Measurements from ENCODE around the gene PRR29. TPM values are rescaled to one million over a fixed set of nuclear protein-coding genes. Genes with fewer than 3 reads are reported as not detected.
A peak's percentile ranks its signal among the peaks of the same experiment; 100 is the strongest.
"Not testable (repeated sequence)": the region's sequence is repeated elsewhere in the genome, so short reads cannot be mapped to it uniquely, and the experiment has no call there.

Gene PRR29
- total RNA-seq, 2 donors from 2014 or later = 2.9 to 3.2 TPM

- peaks cover 78% of the 10 kb centered on the region for H3K36me3 Mint-ChIP-seq (ENCODE audit: low read depth)
These were observed 9.7 kb downstream of the PRR29 start for GRCh38 chr17:64007838-64008282.

GRCh38 chr17:64008346-64008745 lies 10.2 kb downstream of the PRR29 start:
- no peaks in the 10 kb centered on the region for H3K27me3 Mint-ChIP-seq
- H3K36me3 Mint-ChIP-seq (ENCODE audit: low read depth) = peaks cover 78% of the 10 kb centered on the region
- ATAC-seq (replicated peaks) = no peak
- H3K9me3 Mint-ChIP-seq = no peaks in the 10 kb centered on the region
- peaks cover 19% of the 10 kb centered on the region for H3K4me1 Mint-ChIP-seq
- peak overlapping the region; percentile 84 for H3K27ac Mint-ChIP-seq
- H3K4me3 Mint-ChIP-seq = no peak overlapping the region

More at GRCh38 chr17:64007838-64008282, 9.7 kb downstream of the PRR29 start:
- ATAC-seq (replicated peaks) = no peak
- Mint-ChIP-seq H3K27ac (peak overlapping the region; percentile 84), H3K4me3 (no peak overlapping the region), H3K9me3 (no peaks in the 10 kb centered on the region), H3K27me3 (no peaks in the 10 kb centered on the region), H3K4me1 (peaks cover 19% of the 10 kb centered on the region)

GRCh38 chr17:64008830-64009229 lies 10.7 kb downstream of the PRR29 start:
- no peak overlapping the region for H3K4me3 Mint-ChIP-seq
- H3K4me1 Mint-ChIP-seq = peaks cover 19% of the 10 kb centered on the region
- peak overlapping the region; percentile 84 for H3K27ac Mint-ChIP-seq
- H3K27me3 Mint-ChIP-seq = no peaks in the 10 kb centered on the region
- ATAC-seq (replicated peaks) = no peak
- H3K36me3 Mint-ChIP-seq (ENCODE audit: low read depth) = peaks cover 75% of the 10 kb centered on the region
- no peaks in the 10 kb centered on the region for H3K9me3 Mint-ChIP-seq

GRCh38 chr17:64009571-64010402 lies 11.6 kb downstream of the PRR29 start:
- peak; percentile 46 for ATAC-seq (replicated peaks)
- Mint-ChIP-seq H3K9me3 (no peaks in the 10 kb centered on the region), H3K4me3 (peak overlapping the region; percentile 49), H3K27ac (peak overlapping the region; percentile 84), H3K27me3 (no peaks in the 10 kb centered on the region), H3K36me3 (ENCODE audit: low read depth) (peaks cover 74% of the 10 kb centered on the region), H3K4me1 (peaks cover 29% of the 10 kb centered on the region)

GRCh38 chr17:64015447-64015846 lies 17.3 kb downstream of the PRR29 start:
- Mint-ChIP-seq H3K27me3 (no peaks in the 10 kb centered on the region), H3K4me3 (peak overlapping the region; percentile 98), H3K9me3 (no peaks in the 10 kb centered on the region), H3K27ac (peak overlapping the region; percentile 98), H3K4me1 (peaks cover 24% of the 10 kb centered on the region), H3K36me3 (ENCODE audit: low read depth) (peaks cover 77% of the 10 kb centered on the region)
- no peak for ATAC-seq (replicated peaks)

- Mint-ChIP-seq H3K27me3 (no peaks in the 10 kb centered on the region), H3K9me3 (no peaks in the 10 kb centered on the region), H3K4me3 (peak overlapping the region; percentile 98), H3K36me3 (ENCODE audit: low read depth) (peaks cover 71% of the 10 kb centered on the region), H3K27ac (peak overlapping the region; percentile 98), H3K4me1 (peaks cover 24% of the 10 kb centered on the region)
- ATAC-seq (replicated peaks) = no peak
These were observed 18.2 kb downstream of the PRR29 start for GRCh38 chr17:64016231-64016784.

GRCh38 chr17:64016974-64017373 lies 18.8 kb downstream of the PRR29 start:
- ATAC-seq (replicated peaks) = no peak

GRCh38 chr17:64017381-64017980 lies 19.3 kb downstream of the PRR29 start:
- peak overlapping the region; percentile 98 for H3K27ac Mint-ChIP-seq
- H3K4me3 Mint-ChIP-seq = peak overlapping the region; percentile 98
- H3K9me3 Mint-ChIP-seq = no peaks in the 10 kb centered on the region
- ATAC-seq (replicated peaks) = no peak
- no peaks in the 10 kb centered on the region for H3K27me3 Mint-ChIP-seq
- H3K4me1 Mint-ChIP-seq = peaks cover 29% of the 10 kb centered on the region
- H3K36me3 Mint-ChIP-seq (ENCODE audit: low read depth) = peaks cover 60% of the 10 kb centered on the region

More at GRCh38 chr17:64016974-64017373, 18.8 kb downstream of the PRR29 start:
- Mint-ChIP-seq H3K4me1 (peaks cover 24% of the 10 kb centered on the region), H3K36me3 (ENCODE audit: low read depth) (peaks cover 65% of the 10 kb centered on the region), H3K9me3 (no peaks in the 10 kb centered on the region), H3K4me3 (peak overlapping the region; percentile 98), H3K27ac (peak overlapping the region; percentile 98), H3K27me3 (no peaks in the 10 kb centered on the region)

GRCh38 chr17:64019551-64019961 lies 21.4 kb downstream of the PRR29 start:
- H3K27me3 Mint-ChIP-seq, H3K9me3 Mint-ChIP-seq: not testable (repeated sequence)
- peak; percentile 20 for ATAC-seq (replicated peaks)
- Mint-ChIP-seq H3K36me3 (ENCODE audit: low read depth) (peaks cover 43% of the 10 kb centered on the region), H3K4me1 (peaks cover 39% of the 10 kb centered on the region), H3K4me3 (peak overlapping the region; percentile 98), H3K27ac (peak overlapping the region; percentile 99)

- Mint-ChIP-seq H3K27ac (peak within 1 kb of the TSS; percentile 99), H3K4me3 (peak within 1 kb of the TSS; percentile 98), H3K36me3 (ENCODE audit: low read depth) (peaks cover 37% of the 10 kb centered on the region), H3K4me1 (peaks cover 35% of the 10 kb centered on the region), H3K9me3 (no peaks in the 10 kb centered on the region), H3K27me3 (no peaks in the 10 kb centered on the region)
- peak; percentile 70 for ATAC-seq (replicated peaks)
These were observed 22.1 kb downstream of the PRR29 start, which contains the start of gene ICAM2 for GRCh38 chr17:64020056-64020766. Gene ICAM2, minus strand, starts transcription at chr17:64020633. Its CDS starts 13,942 bp downstream, at chr17:64006691.

- Mint-ChIP-seq H3K4me1 (peaks cover 44% of the 10 kb centered on the region), H3K9me3 (no peaks in the 10 kb centered on the region), H3K4me3 (peak overlapping the region; percentile 98), H3K36me3 (ENCODE audit: low read depth) (peaks cover 19% of the 10 kb centered on the region), H3K27me3 (no peaks in the 10 kb centered on the region), H3K27ac (peak overlapping the region; percentile 91)
- ATAC-seq (replicated peaks) = no peak
These were observed 24.5 kb downstream of the PRR29 start for GRCh38 chr17:64022611-64023063.

- Mint-ChIP-seq H3K36me3 (ENCODE audit: low read depth) (peaks cover 15% of the 10 kb centered on the region), H3K4me3 (peak overlapping the region; percentile 82), H3K4me1 (peaks cover 43% of the 10 kb centered on the region), H3K27me3 (no peaks in the 10 kb centered on the region), H3K9me3 (no peaks in the 10 kb centered on the region), H3K27ac (peak overlapping the region; percentile 80)
- ATAC-seq (replicated peaks) = no peak
These were observed 26.1 kb downstream of the PRR29 start for GRCh38 chr17:64024215-64024654.

GRCh38 chr17:64024781-64025731 lies 26.9 kb downstream of the PRR29 start:
- Mint-ChIP-seq H3K36me3 (ENCODE audit: low read depth) (peaks cover 7% of the 10 kb centered on the region), H3K4me3 (peak overlapping the region; percentile 82), H3K4me1 (peaks cover 43% of the 10 kb centered on the region), H3K27ac (peak overlapping the region; percentile 80), H3K27me3 (no peaks in the 10 kb centered on the region), H3K9me3 (no peaks in the 10 kb centered on the region)
- ATAC-seq (replicated peaks) = peak; percentile 69

Measured in activated T-helper 17 cell treated with anti-CD3 and anti-CD28 coated beads, Interleukin-2, amount 50 U/mL, for 72 hours (primary cell).